Astrocyte of the cerebellum (primary cell): ENCODE measurements around the gene DMAC2.

Source experiments
- DNase-seq: peaks from one replicate; pipeline ENCODE4 v3.0.0-alpha.2; 2011; ENCODE audit warnings: low read depth
- H3K4me3 ChIP-seq: 2 replicates; pipeline ENCODE4 v1.5.1; 2011; ENCODE audit warnings: mild to moderate bottlenecking, low read depth, low read length, moderate library complexity
- CTCF ChIP-seq: IDR thresholded peaks from 2 replicates; pipeline ENCODE4 v1.5.1; 2012; ENCODE audit warnings: low read length, low read depth, moderate library complexity, mild to moderate bottlenecking; ENCODE audit errors: missing control alignments
- in situ Hi-C: cut with HindIII; loops from 2 replicates; pipeline ENCODE4 v1.10.0; 2017; ENCODE audit warnings: low sequenced_read_pairs

DMAC2 gene

GRCh38 chr19:41449865-41450178 is 10.1 kb upstream of the DMAC2 start:
- in situ Hi-C loops = no loop called here
- no peak for DNase-seq
- TF ChIP-seq CTCF = no peak
- no peak overlapping the region for H3K4me3 ChIP-seq

- no peak overlapping the region for H3K4me3 ChIP-seq
- in situ Hi-C loops = no loop called here
- TF ChIP-seq CTCF = peak; percentile 99
- DNase-seq = peak; percentile 34
Observed at GRCh38 chr19:41449079-41449864, 9.6 kb upstream of the DMAC2 start.

GRCh38 chr19:41447732-41448332 is 8.1 kb upstream of the DMAC2 start:
- no peak overlapping the region for H3K4me3 ChIP-seq
- TF ChIP-seq CTCF = peak; percentile 20
- in situ Hi-C loops = no loop called here
- no peak for DNase-seq

GRCh38 chr19:41445575-41445974 is 5.9 kb upstream of the DMAC2 start:
- no peak overlapping the region for H3K4me3 ChIP-seq
- DNase-seq = no peak
- TF ChIP-seq CTCF = no peak
- in situ Hi-C loops = no loop called here

- in situ Hi-C loops = no loop called here
- no peak for DNase-seq
- no peak for TF ChIP-seq CTCF
- H3K4me3 ChIP-seq = no peak overlapping the region
Observed at GRCh38 chr19:41443813-41444455, 4.2 kb upstream of the DMAC2 start.

GRCh38 chr19:41442473-41443355 is 3.0 kb upstream of the DMAC2 start, which contains the start of gene ERICH4:
ERICH4 (plus strand) TSS chr19:41443156; CDS start chr19:41443170, 14 bp downstream.
- no peak for TF ChIP-seq CTCF
- no peak within 1 kb of the TSS for H3K4me3 ChIP-seq
- DNase-seq = no peak
- in situ Hi-C loops = no loop called here
